Ishikawa (cell line): ENCODE results near the gene MAPK9.

ENCODE experiments used
- EP300 ChIP-seq: IDR thresholded peaks from 2 replicates; pipeline ENCODE4 v1.6.1; 2012; ENCODE audit warnings: borderline replicate concordance
- FOXM1 ChIP-seq: IDR thresholded peaks from 2 replicates; pipeline ENCODE4 v1.6.1; 2012; ENCODE audit warnings: low read depth, borderline replicate concordance
- MAX ChIP-seq: IDR thresholded peaks from 2 replicates; pipeline ENCODE4 v1.6.1; 2012
- RAD21 ChIP-seq: IDR thresholded peaks from 2 replicates; pipeline ENCODE4 v1.6.1; 2012; ENCODE audit warnings: low read depth
- TAF1 ChIP-seq: IDR thresholded peaks from 2 replicates; pipeline ENCODE4 v1.6.1; 2012; ENCODE audit warnings: low read depth, mild to moderate bottlenecking
- YY1 ChIP-seq: IDR thresholded peaks from 2 replicates; pipeline ENCODE4 v1.6.1; 2012; ENCODE audit warnings: low read depth

GRCh38 chr5:180290568-180291233 lies 1.2 kb downstream of the MAPK9 start:
- no peak for TF ChIP-seq YY1
- no peak for TF ChIP-seq EP300
- TF ChIP-seq FOXM1: no peak
- TF ChIP-seq TAF1: no peak
- TF ChIP-seq MAX: no peak
- no peak for TF ChIP-seq RAD21
